Measurements from ENCODE around the gene MOGAT3.
"Not testable (repeated sequence)": the region's sequence is repeated elsewhere in the genome, so short reads cannot be mapped to it uniquely, and the experiment has no call there.

Gene MOGAT3

DNA sequence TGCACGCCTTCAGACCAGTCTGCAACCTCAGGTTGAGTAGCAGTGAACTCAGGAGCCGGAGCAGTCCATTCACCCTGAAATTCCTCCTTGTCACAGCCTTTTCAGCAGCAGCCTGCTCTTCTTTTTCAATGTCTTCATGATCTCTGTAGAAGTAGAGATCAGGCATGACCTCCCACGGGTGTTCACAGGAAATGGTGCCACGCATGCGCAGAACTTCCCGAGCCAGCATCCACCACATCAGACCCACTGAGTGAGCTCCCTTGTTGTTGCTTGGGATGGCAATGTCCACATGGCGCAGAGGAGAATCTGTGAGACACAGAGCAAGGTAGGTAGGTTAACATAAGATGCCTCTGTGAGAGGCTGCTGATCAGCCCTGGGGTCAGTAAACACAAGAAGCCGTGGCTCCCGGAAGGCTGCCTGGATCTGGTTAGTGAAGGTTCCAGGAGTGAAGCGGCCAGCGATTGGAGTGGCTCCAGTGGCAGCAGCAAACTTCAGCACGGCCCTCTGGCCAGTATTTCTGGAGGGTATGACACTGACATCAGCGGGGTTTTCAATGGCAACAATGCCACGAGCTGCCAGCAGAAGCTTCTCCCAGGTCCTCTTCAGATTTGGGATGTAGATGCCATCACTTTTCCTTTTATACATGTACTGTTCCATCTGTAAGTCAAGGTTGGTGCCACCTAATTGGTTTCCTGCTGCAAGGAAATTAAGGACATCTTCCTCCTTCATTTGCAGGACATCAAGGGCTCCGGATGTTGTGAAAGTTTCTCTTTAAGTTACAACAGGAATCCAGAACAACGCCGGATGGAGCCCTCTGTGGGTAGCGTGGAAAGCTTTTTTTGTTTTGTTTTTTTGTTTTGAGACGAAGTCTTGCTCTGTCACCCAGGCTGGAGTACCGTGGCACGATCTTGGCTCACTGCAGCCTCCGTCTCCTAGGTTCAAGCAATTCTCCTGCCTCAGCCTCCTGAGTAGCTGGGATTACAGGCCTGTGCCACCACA is 3.2 kb upstream of the MOGAT3 start:
- not testable (repeated sequence) for DNase-seq (ENCODE audit: low spot score)

DNA sequence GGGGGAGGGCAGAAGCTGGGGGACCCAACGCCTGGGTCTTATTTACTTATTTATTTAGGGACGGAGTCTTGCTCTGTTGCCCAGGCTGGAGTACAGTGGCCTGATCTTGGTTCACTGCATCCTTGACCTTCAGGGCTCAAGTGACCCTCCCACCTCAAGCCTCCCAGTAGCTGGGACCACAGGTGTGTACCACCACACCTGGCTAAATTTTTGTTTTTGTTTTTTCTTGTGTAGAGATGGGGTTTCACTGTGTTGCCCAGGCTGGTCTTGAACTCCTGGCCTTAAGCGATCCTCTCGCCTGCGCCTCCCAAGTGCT is 1.7 kb upstream of the MOGAT3 start:
- no peak for DNase-seq (ENCODE audit: low spot score)

DNA sequence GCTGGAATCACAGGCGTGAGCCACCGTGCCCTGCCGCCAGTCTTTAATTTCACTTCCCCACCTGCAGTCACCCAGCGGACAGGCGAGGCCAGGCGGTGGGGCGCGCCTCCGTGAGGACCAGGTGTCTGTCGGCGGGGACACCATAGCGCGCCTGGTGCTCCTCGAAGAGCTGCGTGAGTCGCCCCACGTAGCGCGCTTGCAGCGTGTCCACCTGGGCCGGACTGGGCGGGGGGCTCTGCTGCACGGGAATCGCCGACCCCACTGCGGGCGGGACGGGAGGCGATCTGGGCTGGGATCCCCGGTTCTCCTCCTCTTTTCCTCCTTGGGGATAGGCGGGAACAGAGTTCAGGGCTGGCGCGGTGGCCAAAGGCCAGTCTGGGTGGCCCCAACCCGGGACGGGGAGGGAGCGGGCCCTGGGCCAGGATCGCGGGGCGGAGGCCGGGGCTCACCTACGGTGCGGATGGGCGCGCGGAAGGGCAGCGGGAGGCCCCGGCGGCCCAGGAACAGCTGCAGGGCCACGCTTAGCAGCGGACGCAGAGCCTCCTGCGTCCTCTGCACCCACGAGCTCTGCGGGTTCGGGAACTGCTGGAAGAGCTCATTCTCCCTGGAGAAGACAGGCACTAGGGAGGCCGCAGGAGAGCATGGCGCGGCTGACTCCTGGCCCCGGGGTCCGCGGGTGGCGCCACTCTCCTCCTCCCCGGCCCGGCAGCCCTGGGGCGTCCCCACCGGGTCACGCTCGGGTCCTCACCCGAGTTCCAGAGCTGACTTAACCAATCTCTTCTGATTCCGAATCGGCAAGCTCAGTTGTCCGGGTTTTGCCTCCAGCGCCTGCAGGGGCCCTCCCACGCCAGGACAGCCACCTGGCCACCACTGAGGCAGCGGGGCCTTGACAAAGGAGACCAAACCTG is 1.1 kb upstream of the MOGAT3 start:
- no peak for DNase-seq (ENCODE audit: low spot score)

DNA sequence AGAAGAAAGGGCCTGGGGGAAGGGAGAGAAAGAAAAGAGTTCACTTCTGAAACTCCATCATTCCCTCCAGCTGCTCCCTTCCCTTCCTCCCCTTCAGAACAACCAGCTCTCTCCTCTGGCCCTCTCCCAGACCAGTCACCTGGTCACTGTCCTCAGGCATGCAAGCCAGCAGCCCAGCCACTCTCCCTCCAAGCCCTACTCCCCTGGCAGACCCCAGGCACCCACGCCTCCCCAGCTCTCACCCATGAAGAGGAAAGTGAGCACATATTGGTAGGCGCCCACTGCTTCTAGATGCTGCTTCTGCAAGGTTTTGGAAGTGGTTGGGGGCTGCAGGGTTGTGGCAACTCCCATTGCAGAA is 353 bp downstream of the MOGAT3 start:
- no peak for DNase-seq (ENCODE audit: low spot score)

DNA sequence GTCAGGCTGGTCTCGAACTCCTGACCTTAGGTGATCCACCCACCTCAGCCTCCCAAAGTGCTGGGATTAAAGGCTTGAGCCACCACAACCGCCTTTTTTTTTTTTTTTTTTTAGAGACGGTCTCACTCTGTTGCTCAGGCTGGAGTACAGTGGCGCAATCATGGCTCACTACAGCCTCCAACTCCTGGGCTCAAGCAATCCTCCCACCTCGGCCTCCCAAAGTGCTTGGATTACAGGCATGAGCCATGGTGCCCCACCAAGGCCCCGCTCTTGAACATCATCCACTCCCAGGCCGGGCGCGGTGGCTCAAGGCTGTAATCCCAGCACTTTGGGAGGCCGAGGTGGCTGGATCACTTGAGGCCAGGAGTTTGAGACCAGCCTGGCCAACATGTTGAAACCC is 1.3 kb downstream of the MOGAT3 start:
- not testable (repeated sequence) for DNase-seq (ENCODE audit: low spot score)

DNA sequence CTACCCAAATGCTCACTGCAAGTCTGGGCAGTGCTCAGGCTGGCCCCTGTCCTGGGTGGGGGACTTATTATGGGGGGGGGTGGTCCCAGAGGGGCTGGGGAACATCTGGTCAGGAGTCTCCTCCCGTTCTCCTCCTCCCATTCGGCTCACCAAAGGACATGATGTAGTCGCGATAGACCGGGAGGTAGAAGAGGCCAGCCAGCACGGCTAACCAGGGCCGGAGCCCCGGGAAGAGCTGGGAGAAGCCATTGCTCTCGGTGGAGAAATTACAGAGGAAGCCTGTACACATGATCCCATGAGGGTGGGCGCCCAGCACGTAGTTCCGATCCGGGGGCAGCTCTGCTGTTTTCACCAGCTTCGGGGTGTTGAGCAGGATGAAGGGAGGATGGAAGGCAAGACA is 2.4 kb downstream of the MOGAT3 start:
- DNase-seq (ENCODE audit: low spot score): no peak

DNA sequence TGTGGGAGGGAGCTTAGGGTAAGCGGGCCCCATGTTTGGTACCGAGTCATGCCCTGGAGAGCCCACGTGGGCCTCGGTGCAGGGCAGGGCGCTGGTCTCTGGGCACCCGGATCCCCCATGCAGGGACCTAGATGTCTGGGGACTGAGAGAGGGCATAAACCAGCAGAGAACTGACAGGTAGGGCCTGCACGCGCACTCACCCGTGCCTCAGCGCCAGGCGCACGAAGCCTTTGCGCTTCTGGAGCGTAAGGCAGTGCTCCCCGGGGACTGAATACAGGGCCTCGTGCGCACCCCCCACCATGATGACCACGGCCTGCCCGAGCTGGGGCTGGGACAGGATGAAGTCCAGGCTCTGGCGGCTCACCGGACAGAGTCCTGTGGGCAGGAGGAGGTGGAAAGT is 2.8 kb downstream of the MOGAT3 start:
- DNase-seq (ENCODE audit: low spot score): no peak

DNA sequence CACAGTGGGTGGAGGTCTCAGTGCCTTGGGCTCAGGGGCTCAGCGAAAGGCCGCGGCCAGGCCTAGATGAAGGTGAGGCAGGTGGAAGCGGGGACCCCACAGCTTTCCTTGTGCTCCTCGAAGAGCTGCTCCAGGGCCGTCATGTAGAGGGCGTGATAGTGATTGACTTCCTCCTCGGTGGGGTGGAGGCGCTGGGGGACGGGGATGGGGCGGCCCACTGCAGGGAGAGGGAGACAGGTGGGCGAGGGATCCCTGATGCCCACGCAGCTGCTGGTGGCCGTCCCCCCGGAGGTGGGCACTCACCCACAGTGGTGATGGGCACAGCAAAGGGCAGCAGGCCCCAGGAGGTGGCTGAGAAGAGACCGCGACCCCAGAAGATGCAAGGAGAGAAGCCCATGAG is 5.0 kb downstream of the MOGAT3 start:
- DNase-seq (ENCODE audit: low spot score): no peak

DNA sequence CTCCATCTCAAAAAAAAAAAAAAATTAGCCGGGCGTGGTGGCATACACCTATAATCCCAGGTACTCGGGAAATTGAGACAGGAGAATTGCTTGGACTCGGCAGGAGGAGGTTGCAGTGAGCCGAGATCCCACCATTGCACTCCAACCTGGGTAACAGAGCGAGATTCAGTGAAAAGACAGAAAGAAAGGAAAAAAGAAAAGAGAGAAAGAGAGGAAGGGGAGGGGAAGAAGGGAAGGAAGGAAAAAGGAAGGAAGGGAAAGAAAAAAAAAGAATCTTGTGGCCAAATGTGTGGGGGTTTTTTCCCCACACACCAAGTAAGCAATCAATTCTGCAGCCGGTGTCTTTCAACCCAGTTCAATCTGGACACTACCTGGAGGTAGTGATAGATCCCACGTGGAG is 11.7 kb downstream of the MOGAT3 start:
- DNase-seq (ENCODE audit: low spot score): no peak

DNA sequence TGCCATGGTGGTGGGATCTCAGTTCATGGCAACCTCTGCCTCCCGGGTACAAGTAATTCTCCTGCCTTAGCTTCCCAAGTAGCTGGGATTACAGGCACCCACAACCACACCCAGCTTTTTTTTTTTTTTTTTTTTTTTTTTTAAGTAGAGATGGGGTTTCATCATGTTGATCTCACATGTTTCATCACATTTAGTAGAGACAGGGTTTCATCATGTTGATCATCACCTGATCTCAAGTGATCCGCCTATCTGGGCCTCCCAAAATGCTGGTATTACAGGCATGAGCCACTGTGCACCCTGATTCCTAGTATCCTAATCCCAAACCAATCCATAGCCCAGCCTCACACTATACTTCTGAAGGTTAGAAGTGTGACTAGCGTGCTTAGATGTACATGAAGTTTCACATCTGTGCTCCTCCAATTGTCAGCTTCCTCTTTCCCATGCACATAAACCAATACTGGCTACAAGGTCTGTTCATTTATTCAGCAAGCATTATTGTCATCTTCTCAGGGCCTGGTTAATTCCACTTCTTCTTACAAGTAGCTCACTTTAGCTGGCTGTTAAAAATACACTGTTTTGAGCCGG is 13.9 kb downstream of the MOGAT3 start:
- DNase-seq (ENCODE audit: low spot score): no peak

DNA sequence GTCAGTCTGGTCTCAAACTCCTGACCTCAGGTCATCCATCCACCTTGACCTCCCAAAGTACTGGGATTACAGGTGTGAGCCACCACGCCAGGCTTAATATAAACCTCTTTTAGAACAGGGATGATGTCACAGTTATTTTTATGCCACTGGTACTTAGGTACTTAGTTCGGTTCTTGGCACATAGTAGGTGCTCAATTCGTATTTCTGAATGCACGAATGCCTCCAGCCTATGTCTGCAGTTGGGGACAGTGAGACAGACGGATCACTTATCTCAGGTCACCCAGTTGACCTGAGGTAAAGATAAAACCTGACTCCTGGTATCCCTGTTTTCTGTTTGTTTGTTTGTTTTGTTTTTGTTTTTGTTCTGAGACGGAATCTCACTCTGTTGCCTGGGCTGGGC is 14.6 kb downstream of the MOGAT3 start:
- no peak for DNase-seq (ENCODE audit: low spot score)

DNA sequence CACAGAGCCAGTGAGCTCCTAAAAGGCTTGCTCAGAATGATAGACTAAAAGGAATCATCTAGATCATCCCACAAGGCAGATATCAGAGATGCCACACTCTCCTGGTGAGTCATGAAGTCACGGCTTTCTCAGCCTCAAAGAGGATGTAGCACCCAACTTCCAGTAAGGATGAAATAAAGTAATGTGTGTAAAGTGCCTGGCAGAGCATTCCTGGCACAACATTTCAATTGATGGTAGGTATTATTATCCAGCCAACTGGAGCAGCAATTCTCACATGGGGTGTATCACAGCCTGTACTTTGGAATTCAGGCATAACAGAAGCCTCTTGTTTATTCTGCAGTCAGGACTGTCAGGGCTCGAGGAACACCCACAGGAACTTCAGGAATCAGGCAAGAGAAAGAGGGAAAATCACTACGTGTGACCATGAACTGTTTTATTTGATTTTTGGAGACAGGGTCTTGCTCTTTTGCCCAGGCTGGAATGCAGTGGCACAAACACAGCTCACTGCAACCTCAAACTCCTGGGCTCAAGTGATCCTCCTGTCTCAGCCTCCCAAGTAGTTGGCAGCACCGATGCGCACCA is 15.5 kb downstream of the MOGAT3 start:
- DNase-seq (ENCODE audit: low spot score): no peak

DNA sequence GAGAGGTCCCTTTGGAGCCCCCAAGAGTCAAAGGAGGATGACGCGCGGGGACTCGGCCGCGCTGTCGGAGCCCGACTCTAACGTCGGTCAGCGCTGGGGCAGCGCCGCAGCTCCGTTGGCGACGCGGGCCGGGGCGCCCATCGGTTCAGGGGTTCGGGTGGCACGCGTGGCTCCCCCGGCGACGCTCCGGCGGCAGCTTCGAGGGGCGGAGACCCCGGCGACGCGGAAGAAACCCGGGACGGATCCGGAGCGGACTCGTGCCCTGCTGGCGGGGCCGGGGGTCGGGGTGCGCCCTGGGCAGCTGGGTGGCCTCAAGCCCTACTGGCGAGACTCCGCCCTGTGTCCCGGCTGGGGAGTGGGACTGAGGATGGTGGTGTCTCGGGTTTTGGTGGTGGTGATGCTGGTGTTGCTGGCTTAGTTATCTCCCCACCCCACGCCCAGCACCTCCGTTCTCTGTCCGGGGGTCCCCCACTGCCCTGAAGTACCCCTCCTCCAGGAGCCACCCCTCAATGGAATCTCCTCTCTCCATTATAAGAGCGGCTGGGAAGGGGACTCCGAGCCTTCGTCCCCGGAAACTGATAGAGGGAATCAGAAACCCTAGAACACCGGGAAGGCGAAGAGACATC is 20.6 kb downstream of the MOGAT3 start, which contains the start of gene NAT16:
Gene NAT16 (minus strand): TSS at position 164 of the 626 bp plus-strand sequence. CDS start 5,486 bp downstream, outside the sequence.
- DNase-seq (ENCODE audit: low spot score): no peak

DNA sequence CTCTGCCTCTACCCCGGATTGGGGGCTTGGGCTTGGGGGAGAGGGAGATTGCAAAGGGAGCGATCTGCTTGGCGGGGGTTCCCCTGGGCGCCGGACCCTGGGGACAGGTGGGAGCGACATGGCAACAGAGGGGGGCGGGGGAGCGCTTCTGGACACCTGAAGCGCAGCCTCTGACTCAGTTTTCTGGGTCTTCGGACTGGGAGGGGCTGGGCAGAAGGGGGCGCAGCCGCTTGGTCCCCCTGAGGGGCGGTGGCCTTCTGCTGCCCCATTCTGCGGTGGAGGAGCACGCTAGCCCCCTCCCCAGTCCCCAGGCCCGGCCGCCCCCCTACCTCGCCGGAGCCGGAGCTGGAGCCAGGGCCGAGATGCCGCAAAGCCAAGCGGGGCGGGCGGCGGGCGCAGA is 21.1 kb downstream of the MOGAT3 start:
- DNase-seq (ENCODE audit: low spot score): no peak

DNA sequence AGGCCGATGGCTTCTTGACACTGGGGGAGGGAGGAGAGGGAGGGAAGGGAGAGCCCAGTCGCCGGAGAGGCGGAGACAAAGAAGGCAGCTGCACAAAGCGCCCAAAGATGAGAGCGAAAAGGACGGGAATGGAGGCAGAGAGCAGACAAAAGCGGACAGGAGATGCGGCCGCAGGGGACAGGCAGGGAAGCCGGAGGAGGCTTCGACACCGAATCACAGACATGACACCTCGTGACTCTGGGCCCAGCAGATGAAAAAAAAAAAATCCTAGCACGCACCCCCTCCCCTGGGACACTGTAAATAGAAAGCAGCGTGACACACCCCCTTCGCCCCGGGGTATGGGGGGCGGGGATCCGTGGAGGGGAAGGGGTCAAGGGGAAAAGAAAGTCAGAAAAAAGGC is 21.7 kb downstream of the MOGAT3 start:
- no peak for DNase-seq (ENCODE audit: low spot score)

DNA sequence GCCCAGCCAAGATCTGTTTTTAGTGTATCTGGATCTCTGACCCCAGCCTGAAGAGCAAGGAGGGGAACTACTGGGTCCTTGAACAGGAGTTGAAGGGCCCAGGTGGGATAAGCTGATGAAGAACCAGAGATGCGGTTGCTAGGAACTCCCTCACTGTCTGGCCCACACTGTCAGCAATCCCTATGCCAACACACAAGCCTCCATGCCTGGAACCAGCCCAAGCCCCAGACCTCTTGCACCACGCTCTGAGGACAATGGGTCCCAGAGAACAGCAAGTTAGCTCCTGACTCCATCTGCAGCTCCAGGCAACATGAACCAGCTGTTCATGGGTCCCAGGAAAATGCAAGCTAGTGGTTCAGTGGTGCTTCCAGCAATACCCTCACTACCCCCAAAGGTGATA is 23.2 kb downstream of the MOGAT3 start:
- DNase-seq (ENCODE audit: low spot score): no peak

DNA sequence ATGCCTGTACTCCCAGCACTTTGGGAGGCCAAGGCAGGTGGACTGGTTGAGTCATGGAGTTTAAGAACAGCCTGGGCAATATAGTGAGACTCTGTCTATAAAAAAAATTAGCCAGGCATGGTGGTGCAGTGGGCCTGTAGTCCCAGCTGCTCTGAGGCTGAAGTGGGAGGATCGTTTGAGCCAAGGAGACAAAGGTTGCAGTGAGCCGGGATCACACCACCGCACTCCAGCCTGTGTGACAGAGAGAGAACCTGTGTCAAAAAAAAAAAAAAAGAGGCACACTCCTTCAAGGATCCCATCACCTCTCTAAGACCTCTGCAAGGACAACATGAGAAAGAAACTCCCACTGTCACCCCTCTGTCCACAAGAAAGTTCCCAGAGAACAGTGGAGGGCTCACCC is 25.2 kb downstream of the MOGAT3 start:
- DNase-seq (ENCODE audit: low spot score): no peak

DNA sequence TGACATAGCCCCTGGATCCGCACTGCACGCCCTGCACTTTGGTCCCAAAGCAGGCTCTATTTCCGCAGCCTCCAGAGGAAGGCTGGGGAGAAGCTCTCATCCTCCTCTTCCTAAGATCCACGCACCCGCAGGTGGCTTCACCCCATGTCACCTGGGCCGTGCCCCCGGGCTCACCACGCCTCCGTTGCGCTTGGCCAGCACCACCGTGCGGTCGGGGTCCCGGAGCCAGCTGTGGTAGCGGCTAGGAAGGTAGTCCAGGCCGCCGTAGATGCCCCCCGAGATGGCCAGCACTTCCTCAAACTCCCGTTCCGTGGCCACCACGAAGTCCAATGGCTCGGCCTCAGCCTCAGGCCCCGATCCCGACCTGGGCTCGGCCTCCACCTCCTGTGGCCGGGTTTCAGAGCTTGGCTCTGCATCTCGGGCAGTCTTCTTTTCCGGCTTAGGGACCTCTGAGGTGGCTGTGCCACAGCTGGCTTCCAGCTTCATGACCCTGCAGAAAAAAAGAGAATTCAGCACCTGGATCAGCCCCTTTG is 26.4 kb downstream of the MOGAT3 start:
- DNase-seq (ENCODE audit: low spot score): no peak

DNA sequence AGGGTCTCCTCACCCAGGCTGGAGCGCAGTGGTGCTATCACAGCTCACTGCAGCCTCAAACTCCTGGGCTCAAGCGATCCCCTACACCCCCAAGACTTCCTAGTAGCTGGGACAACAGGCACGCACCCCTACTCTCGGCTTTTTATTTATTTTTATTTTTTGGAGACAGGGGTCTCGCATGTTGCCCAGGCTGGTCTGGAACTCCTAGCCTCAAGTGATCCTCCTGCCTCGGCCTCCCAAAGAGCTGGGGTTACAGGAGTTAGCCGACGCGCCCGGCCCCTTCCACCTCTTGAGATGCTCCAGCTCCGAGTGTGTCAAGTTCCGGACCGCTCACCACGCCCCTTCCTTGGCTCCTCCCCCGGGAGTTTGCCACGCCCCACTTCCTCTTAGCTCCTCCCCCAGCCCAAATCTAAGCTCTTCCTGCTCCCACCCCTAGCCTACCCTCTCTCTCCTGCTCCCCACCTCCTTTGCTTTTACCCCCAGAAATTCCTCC is 27.0 kb downstream of the MOGAT3 start:
- DNase-seq (ENCODE audit: low spot score): peak; percentile 78

DNA sequence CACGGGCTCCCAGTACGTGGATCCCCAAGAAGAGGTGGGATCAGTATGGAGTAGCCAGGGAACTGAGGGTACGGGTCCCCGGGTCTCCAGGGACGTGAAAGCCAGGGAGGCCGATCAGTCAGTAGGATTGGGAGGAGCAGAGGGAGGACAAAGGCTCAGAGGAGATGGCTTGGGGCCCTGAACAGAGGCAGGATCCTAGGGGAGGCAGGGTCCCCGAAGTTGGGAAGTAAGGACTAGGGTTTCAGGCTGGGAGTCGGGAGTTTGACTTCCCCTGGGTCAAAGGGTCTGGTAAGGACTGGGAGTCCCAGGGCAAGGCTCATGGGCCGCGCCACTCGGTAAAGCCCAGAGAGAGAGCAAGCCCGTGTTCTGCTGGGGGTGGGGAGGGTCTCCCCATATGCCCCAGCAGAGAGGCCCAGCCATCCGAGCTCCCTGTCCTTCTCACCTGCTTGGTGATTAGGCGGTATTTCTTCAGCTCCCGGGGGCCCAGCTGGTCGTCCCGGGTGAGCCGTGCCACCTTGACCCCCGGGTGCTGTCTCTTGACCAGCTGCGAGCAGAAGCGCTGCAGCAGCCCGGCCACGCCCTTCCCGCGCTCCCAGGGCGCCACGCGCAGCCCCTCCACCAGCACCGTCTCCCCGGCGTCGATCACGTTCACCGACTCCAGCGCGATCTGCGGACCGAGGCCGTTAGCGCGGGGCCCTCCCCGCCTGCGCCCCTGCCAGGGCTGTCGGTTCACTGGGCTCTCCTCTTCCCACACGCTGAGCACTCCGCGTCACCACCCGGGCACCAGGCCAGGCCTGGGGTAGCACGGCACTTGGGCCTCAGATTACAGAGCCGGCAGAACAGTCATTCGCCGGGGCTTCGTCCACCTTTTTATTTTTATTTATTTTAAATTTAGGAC is 27.7 kb downstream of the MOGAT3 start:
- DNase-seq (ENCODE audit: low spot score): no peak
